HG03280 (cell line): ENCODE results near the gene ARSB.
"Not testable (repeated sequence)": the region's sequence is repeated elsewhere in the genome, so short reads cannot be mapped to it uniquely, and the experiment has no call there.

Experiments
- ATAC-seq: cut with Tn5 transposase; IDR thresholded peaks from one replicate; pipeline ENCODE4 v1.9.1; 2021; ENCODE audit warnings: mild to moderate bottlenecking, moderate library complexity; ENCODE audit not compliant: unreplicated experiment

The ARSB gene

DNA sequence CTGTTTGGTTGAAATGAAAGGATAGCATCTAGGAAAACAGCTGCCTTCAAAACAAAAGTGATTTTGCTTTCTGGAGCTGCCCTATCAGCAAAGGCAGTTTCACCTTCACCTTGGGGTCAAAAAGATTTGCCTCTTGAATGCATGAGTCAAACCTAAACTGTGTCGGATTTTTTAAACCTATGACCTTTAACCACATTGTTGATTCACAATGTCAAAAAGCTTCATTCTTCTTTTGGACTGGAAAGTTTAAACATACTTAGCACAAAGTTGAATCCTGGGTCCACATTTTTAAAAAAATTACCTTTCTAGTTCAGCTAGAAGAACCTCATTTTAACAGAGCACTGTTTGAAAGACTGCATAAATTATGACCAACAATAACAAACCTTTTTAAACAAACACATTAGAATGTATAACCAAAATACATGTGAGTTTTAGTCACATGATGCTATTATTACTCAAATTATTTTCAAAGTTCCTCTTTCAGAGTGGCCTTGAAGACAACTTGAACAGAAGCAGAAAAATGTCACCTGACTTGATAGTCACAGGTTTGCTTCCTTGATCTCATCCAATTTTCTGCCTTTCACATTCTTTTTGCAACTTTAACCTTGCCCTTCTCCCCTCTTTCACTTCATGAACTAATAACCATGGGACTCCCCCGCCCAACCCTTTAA lies 226.8 kb downstream of the ARSB start:
- peak; percentile 72 for ATAC-seq

DNA sequence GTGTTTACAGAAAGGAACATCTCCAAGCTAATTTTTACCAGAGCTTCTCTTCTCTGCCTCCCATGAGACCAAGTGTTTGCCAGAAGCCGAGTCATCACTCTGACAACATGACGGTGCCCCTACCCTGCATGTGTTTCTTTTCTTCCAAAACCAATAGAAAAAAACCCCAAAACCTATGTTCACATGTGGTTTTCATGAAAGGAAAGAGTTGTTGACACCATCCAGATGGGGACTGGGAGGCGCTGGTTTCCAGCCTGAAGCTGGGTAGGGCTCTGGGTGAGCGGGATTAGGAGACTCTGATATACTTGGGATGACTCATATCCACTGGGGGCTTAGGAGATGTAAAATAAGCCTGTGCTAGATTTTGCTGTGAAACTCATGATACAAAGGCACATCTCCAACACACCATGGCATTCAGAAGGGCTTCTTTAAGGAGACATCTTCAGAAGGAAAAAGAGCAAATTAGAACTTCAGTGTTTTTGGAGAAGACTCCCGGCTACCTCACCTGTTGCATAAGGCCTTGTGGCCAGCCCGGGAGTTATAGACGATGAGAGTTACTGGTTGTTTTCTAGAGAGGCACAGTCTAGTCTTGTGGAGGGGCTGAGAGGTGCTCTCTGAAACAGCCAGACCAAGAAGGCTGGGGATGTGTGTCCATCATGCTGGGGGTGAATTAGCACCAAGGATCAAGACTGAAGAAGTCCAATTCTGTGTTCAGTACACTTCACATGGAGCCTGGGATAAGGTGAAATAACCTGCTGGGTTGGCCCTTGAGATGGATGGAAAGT lies 227.6 kb downstream of the ARSB start:
- ATAC-seq: peak; percentile 30

DNA sequence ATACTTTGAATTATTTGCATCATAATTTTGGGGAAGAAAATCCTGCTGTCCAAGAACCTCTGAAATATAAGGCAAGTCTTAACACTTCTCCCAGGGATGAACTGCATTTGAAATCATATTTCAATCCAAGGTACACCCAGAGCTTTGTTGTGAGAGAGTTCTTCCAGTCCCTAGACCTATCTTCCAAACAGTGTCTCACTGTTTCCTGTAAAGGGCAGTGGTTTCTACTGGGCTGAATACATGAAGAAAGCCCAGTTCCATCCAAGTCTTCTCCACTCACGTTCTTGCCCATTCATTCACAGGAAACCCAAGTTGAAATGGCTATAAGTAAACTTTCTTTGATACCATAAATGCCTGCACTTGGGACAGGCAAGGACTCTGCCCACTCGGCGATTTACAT lies 228.3 kb downstream of the ARSB start:
- ATAC-seq: no peak

DNA sequence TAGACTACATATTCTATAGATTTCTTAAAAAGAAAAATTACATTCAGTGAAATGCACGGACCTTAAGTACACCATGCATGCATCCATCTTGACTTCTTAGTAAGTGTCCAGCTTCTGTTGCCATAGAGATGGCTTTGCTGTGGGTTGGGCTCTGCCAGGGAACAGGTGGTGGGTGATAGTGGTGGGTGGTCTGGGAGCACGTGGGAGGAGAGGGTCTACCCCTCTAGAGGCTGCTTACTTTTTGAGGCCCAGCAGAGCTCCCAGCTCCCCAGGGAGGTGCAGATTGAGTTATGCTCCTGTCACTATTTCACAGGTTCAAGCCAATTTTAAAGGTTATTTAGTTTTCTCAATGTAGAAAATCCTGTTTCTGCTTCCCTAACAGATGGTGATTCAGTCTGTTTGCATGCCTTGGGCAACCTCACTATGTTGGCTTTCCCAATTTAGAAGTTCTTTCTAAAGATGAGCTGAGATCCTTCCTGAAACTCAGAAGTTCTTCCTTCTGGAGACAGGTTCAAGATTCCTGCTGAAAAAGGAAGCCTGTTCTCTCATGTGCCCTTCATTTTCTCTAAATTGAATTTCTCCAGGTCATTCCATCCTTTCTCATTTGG lies 229.2 kb downstream of the ARSB start:
- no peak for ATAC-seq

DNA sequence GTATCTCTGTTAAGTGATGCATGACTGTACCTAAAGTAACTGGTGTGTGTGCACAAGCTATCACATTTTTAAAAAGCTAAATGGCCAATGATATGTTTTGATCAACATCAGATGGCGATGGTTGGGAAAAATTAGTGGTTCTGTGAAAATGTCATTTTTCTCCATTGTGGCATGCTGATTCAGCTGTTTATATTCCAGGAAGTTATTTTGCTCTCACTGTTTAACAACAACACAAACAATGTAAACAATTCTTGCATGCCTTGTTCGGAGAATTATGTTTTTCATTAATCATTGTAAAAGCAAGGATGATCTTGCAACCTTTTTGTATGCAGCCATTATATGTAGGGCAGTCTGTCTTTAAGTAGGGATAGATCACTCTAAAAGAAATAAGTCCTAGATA lies 230.5 kb downstream of the ARSB start:
- no peak for ATAC-seq

DNA sequence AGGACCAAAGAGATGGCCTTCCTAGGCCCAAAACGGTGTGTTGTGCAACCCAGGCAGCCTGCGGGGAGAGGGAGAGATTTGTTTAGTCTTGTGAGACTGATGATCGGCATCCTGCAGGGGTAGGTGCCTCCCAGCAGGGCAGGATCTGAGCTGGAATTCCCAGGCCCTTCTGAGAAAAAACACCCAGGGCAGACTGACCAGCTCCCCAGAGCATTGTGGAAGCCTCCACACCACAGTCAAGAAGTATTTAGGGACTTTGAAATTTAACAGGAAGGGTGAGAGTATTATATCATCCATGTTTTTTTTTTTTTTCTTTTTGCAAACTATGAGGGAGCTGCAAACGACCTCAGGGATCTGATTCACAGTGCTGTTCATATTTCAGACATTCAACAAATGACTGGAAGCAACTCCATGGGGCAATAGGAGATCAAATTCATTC lies 232.0 kb downstream of the ARSB start:
- ATAC-seq: no peak

DNA sequence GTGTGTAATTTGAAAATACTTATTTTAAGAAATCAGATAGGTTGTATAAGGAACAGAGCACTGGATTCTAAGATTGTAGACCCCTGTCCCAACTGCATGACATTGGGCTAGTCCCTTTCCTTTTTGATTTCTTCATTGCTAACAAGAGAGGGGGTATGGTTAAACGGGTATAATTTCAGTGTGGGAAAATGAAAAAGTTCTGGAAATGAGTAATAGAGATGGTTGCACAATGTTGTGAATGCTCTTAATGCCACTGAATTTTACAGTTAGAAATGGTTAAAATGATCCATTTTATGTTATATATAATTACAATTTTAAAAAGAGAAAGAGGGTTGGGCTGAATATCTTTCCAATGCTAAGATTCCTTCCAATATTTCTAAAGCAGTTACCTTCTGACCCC lies 233.2 kb downstream of the ARSB start:
- no peak for ATAC-seq

DNA sequence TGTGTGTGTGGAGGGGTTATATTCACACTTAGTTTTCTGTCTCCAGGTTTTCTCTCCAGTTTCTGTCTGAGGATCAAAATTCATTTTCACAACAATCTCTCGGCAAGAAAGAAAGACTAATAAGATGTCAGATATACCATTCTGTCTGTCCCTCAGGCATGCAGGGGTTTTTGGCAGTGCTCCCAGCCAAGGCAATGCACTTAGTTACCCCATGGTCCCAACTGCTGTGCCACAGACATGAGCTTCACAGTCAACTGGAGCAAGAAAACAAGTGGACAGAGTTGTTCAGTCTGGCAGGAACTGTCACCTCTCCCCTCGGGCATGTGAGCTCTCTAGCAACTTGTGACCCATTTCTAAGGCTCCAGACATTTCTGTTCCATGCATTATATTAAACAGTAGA lies 234.8 kb downstream of the ARSB start:
- no peak for ATAC-seq

DNA sequence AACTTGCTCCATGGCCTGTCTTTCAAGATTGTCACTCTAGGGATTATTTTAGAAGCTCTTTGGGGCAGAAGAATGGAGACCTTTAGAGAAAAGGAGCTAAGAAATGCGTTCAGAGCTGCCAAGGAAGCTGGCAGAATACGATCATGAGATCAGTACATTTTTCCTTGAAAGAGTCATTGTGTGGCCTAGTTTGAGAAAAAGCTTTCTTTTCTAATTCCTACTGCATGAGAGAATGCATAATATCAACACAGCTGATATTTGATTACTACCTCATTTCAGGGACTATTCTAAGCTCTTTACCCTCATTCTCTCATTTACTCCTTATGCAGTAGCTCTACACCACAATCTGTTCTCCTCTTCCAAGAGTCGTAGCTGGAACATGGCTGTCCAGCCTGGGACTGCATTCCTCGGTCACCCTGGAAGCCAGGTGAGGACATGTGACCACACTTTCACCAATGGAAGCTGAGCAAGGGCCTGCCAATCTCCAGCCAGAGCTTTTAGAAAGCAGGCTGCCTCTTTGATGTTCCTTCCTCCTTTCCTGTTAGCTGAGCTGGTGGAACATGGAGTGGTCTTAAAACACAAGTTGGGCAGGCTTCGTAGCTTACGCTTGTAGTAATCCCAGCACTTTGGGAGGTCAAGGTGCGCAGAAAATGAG lies 237.3 kb downstream of the ARSB start:
- no peak for ATAC-seq

DNA sequence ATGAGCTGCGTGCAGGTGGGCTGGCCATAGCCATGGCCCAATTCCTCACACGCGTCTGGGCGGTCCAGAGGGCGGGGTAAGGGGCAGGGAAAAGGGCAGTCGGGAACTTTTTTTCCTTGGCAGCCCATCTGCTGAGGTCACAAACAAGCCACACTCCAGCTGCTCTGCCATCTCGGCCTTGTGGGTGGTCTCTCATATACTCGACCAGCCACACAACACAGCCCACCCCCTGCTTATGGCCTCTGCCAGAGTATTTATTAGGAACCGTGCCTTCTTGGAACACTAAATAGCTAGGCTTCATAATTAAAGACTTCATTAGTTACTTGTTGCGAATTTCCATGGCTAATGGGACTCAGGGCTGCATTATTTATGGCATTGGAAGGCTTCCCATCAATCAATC lies 238.1 kb downstream of the ARSB start:
- ATAC-seq: no peak

DNA sequence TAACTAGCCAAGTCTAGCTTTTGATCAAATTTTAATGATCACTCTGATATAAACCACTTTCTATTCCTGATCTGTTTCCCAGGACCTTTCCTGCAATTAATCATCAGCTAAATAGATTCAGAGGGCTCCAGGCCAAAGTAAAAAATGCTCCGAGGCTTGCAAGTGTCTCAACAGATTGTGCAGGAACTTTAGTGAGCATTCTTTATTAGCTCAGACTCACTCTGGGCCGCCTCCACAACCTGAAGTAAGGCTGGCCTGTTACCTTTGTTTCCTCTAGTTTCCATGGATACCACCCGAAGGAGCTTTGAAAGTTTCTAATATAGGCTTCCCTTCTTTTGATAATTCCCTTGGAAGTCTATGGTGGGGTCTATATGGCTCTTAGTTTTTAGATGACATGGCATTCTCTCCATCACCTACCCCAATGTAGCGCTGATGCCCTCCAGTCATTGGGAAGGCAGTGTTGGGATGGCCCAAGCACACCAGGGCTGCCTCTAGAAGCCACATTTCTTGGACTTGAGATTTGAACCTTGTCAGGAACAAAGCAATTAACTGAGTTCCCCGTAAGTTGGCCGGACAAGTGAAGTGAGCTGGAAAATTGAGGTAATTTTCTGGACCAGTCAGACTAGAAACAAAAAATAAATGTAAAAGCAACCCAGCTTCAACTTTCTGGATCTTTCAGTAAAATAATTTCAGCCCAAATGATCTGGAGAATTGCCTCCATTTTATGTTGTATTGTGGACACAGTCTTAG lies 238.9 kb downstream of the ARSB start:
- no peak for ATAC-seq

DNA sequence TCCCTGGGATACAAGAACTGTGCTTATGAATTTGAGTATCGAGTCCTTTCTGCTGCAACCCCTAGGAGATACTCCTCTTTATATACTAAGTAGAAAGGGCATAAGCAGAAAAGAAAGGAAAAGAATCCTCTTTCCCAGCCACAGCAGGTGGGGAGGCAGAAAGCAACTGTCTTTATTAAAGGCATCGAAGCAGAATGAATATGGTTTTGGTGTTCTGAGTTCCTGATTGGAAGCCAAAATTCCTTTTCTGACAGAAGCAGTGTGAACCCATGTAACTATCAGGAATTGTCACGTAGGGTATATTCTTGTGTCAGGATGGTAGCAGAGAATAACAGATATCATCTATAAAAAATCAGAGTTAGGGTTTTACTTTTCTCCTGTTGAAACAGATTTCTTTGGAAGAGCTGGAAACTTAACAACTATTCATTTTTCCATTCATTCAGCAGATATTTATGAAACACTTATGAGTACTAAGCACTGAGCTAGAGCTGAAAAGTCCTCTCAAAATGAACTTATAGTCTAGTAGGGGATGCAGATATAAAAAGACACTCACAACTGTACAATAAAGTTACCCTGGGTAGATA lies 240.1 kb downstream of the ARSB start:
- ATAC-seq: no peak

DNA sequence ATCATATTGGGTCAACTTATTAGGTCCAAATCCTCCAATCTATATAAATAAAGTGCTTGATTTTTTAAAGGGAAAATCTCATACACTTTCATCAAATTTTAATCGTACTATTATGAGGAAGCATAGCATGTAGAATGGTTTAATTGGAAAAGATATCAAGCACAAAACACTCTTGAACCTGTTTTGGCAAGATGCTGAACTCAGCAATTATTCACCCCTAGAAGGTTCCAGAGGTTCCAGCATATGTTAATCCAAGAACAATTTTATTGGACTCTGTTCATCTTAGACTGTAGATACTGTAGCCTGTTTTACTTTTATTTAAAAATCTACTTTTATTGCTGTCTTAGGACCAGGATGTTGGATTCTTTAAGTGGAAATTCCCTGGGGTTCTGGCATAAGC lies 244.1 kb downstream of the ARSB start:
- no peak for ATAC-seq

DNA sequence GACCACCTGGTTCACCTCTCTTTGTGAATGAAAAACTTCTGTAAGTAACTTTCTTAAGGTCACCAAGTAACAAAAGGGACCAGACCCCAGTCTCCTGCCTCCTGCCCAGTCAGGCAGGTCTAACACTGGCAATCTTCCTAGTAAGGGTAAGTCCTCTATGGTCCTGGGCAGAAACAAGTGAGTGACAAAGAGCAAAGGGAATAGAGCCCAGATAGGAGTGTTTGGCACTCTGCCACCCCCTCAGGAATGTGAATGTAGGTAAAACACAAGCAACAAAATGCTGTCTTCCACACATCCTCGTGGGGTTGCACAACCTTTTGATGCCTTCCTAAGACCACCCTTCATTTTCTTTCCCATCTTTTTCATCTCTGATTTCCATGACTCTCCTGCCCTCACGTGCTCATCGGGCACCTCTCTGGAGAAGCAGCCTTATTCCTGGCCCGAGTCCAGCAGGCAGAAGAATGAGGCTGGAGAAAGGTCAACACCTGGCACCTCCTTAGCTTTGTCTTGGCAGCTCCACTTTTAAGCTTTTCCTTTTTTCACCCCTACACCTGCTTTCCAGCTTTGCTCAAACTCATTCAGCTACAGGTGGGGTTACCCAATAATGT lies 246.3 kb downstream of the ARSB start:
- ATAC-seq: no peak

DNA sequence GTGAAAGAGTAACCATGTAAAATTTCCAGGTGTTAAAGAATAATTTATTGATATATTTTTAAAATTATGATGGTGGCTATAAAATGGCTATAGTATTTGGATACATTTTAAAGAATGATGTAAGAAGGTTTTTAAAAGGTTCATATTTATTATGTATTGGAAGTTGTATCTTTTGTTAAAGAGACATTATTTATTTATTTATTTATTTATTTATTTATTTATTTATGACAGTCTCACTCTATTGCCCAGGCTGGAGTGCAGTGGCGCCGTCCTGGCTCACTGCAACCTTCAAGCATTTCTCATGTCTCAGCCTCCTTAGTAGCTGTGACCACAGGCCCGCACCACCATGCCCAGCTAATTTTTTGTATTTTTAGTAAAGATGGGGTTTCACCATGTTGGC lies 247.0 kb downstream of the ARSB start:
- ATAC-seq: no peak

DNA sequence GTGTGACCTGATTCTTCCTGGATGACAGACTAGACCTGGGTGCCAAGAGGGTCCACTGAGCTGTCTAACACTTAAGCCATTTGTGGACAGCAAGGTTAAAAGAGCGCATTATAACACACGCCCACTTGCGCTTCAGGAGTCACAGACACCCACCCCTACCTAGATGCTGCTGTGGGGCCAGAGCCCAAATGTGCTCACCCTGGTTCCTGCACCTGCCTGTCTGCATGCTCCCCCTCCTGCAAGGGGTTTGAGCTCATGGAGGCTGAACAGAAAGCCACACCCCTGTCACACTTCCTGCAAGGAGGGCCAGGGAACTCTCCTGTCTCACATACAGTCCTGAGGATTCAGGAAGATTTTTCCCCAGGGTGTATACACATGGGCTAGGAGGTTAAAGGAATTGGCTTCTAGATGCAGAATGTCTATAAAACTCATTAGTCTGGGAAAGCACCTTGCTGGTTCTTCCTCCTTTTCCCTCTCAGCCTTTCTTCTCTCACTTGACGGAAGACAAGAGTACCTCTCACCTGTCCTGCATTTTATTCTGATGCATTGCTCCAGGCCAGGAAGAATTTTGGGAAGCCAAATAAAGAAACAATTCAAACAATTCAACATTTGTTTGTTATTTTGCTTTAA lies 249.2 kb downstream of the ARSB start:
- no peak for ATAC-seq

DNA sequence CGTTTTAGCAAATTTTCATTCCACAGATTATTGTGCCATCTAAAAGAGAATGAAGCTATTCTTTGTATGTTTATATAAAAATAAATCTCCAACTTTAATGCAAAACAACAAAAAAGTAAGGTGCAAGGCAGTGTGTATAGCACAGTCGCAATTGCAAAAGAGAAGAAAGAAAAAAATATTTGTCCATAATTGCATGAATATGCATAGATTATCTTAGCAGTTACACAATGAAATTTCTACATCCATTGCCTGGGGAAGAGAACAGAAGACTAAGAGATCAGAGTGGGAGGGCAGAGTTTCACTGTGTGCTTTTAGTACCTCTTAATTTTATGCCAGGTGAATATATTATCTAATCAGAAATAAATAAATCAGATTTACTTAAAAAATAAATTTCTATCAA lies 250.2 kb downstream of the ARSB start:
- ATAC-seq: no peak

DNA sequence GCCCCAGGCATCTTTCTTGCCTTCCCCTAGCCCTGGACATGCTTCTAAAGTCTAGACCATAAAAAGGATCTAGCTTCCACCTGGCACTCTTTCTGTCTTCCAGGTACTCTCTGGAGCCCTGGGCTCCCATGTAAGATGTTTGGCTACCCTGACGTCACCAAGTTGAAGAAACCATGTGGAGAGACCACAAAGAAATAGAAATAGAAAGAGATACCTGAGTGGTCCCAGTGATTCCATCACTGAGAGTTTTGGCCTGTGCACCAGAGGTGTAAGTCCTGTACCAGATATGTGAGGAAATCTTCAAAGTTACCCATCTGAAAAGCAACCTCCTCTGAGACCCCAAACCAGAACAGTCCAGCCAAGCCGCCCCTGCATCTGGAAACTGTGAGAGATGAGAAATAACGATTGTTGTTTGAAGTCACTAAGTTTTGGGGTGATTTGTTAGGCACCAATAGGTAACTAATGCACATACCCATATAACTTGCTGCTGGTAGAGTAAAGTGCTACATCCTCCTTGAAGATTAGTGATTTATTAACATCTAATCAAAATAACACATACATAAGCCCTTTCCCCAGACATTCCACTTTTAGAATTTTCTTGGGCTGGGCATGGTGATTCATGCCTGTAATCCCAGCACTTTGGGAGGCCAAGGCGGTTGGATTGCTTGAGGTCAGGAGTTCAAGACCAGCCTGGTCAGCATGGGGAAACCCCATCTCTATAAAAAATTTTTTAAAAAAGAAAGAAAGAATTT lies 250.8 kb downstream of the ARSB start:
- ATAC-seq: no peak

DNA sequence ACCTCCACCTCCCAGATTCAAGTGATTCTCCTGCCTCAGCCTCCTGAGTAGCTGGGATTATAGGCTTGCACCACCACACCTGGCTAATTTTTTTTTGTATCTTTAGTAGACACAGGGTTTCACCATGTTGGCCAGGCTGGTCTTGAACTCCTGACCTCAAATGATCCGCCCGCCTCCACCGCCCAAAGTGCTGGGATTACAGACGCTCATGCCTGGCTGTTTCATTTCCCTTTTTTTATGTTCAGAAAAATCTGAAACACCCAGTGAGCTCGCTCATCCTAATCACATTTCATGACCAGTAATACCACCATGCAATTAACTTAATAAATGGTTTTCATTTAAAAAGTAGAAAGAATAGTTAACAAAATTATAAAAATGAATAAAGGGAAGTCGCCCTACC lies 252.4 kb downstream of the ARSB start:
- ATAC-seq: not testable (repeated sequence)
